RKO (cell line): Measurements from ENCODE around the gene NHSL2.
A peak's percentile ranks its signal among the peaks of the same experiment; 100 is the strongest.
"Not testable (repeated sequence)": the region's sequence is repeated elsewhere in the genome, so short reads cannot be mapped to it uniquely, and the experiment has no call there.

Source experiments
- DNase-seq: peaks from one replicate; pipeline ENCODE4 v3.0.0-alpha.2; 2016; ENCODE audit warnings: low spot score

NHSL2 gene

DNA sequence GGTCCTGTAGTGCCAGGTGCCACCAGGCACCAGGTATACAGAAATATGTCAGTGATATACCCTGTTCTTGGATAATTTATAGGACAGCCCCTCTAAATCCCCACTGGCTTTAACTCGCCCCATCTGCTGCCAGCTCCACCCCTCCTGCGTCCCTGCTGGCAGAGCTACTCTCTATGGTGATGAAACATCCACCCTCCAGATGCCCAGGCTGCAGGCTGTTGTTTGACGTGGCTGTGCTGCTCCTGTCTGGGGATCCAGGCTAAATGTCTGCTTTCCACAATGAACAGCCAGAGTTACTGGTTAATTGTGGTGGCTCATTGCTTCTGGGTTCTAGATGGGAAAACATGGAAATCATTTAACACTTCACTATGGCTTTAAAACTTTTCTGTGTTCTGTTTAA lies 12.9 kb downstream of the NHSL2 start:
- no peak for DNase-seq

DNA sequence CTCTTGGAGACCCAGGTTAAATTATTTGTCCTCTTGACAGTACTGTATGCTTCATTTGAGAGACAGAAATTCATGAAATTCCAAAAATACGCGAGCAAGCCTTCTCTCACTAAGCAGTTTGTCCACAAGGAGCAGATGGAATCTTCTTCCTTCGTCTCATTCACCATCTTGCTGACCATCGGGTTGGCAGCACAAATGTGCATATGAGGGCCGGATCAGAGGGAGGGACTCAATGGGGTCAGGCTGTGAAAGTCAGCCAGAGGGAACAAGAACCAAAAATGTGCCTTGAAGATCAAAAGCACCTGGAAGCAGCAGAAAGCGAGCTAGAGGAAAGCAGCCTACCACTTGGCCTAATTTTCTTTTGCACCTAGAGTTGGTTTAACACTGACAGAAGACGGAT lies 16.4 kb downstream of the NHSL2 start:
- DNase-seq, result no peak

DNA sequence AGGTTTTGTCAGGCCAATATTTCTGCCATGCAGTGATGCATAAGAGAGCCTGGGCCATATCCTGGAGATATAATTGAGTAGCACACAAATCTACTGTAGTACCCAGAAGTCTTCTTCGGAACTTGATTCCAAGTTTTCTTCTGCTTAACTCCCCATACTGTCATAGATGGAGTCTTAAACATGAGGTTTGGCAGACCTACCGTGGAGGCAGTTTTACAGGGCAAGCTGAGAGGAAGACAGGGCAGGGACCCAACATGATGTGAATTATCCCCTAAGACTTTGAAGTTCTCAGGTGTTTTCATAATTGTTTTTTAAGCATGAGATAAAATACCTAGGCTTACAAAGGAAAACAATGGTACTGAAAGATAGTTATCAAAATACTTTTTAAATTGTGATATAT lies 18.2 kb downstream of the NHSL2 start:
- DNase-seq, result no peak

DNA sequence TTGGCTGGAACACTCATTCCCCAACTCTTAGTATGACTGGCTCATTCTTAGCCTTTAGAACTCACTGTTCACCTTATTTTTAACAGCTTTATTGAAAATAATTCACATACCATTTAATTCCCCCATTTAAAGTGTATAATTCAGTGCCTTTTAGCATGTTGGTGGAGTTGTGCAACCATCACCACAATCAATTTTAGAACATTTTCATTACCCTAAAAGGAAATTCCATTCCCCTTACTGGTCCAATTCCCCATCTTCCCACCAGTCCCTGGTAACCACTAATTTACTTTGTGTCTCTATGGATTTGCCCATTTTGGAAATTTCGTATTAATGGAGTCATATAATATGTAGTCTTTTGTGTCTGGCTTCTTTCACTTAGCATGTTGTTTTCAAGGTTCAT lies 19.7 kb downstream of the NHSL2 start:
- no peak for DNase-seq

GRCh38 chrX:71935476-71935875 lies 24.8 kb downstream of the NHSL2 start:
- DNase-seq, result no peak

DNA sequence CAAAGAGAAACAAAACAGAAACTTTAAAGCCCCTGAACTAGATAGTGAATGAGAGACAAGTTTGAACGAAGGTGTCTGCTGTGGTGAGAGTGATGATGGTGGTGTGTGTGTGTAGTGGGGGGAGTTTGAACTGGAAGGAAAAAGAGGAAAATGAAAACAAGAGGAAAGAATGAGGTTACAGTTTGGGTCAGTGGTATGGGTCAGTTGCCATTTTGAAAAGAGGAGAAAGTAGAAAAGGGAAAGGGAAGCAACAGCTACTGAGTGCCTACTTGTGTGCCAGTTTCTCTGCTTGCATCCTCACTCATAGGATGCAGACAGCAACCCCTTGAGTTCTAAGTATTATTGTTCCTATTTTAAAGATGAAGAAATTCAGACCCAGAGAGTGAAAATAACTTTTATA lies 26.0 kb downstream of the NHSL2 start:
- no peak for DNase-seq

DNA sequence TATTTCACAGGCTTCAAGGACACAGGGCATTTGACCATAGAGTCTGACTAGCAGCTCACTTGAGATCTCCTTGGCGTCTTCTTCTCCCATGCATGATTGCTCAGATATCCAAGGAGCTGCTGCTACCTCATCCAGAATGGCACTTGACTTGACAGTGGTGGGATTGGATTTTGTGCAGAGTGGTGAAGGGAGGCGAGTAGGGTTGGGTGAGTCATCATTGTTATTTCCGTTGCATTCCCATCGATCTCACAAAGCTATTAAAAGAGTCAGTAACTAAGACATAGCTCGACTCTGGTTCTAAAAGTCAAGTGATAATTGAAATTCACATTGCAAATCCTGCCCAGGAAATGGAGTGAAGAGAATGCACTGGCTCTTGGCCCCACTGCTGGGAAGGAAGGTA lies 27.7 kb downstream of the NHSL2 start:
- no peak for DNase-seq

DNA sequence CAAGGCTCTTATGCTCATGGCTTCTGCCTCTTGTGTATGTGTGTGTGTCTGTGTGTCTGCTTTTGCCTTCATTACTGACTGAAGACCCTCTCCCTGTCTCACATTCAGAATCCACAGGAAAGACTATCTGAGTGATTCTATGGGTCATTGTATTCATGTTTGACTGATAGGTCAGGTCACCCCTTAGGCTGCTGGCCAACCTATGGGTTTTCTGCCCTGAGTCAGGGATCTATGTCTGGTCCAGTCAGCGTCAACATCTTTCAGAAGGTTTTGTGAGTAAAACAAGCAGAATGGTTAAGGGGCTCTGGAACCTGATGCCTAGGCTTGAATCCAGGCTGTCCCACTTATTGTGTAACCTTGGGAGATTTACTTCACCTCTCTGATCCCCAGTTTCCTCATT lies 30.5 kb downstream of the NHSL2 start:
- DNase-seq, result no peak

GRCh38 chrX:71941776-71942175 lies 31.1 kb downstream of the NHSL2 start:
- DNase-seq, result peak; percentile 16

GRCh38 chrX:71944369-71944768 lies 33.7 kb downstream of the NHSL2 start:
- no peak for DNase-seq

GRCh38 chrX:71945237-71945805 lies 34.7 kb downstream of the NHSL2 start:
- DNase-seq, result no peak

GRCh38 chrX:71949363-71949762 lies 38.7 kb downstream of the NHSL2 start:
- no peak for DNase-seq

GRCh38 chrX:71949844-71950445 lies 39.3 kb downstream of the NHSL2 start:
- DNase-seq, result no peak

- DNase-seq, result no peak
Observed at GRCh38 chrX:71953391-71953790, 42.7 kb downstream of the NHSL2 start.

- no peak for DNase-seq
Observed at GRCh38 chrX:71953946-71954345, 43.3 kb downstream of the NHSL2 start.

- no peak for DNase-seq
Observed at GRCh38 chrX:71954458-71954857, 43.8 kb downstream of the NHSL2 start.

DNA sequence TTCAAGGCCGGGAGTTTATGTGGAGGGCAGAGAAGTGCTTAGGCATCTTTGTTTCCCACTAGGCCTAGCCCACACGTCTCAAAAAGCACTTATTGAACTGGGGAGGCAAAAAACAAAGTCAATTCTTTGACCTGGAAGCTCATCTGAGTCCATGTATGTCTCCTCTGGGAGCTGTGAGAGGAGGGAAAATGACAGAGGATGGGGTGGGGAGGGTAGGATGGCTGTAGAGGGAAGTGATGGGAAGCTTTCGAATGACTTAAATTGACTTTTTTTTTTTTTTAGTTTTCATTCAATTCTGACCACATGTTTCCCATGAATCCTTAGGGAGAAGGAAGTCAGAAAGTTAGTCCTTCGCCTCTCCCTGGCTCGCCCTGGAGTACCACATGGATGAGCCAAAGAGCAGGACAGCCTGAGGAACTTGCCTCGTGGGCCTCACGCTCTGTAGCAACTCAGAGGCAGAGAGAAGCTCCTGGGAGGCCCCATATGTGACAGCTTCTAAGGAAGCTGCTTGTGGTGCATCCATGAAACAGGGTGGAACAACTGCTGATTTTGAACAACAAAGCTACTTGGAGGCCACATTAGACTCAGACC lies 45.0 kb downstream of the NHSL2 start:
- no peak for DNase-seq

- DNase-seq, result no peak
Observed at GRCh38 chrX:71958281-71958675, 47.6 kb downstream of the NHSL2 start.

GRCh38 chrX:71964184-71964583 lies 53.5 kb downstream of the NHSL2 start:
- not testable (repeated sequence) for DNase-seq

- no peak for DNase-seq
Observed at GRCh38 chrX:71974916-71975315, 64.3 kb downstream of the NHSL2 start.

DNA sequence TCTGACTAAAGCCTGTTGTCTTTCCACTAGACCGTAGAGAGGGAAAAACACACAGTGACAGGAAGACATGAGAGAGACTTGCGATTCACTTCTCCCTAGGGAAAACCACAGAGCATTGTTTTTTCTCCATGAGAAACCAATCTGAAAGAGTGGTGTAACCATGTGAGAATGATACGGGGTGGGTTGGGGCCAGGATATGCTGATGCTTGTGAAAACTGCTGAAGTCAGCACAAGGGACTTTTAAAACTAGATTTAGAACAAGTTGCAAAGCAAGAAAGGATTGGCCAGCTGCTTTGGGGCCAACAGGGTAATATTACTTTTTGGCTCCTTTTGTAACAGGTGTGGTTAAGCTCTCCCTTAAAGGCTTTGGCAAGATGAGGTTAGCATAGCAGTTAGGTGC lies 66.1 kb downstream of the NHSL2 start:
- no peak for DNase-seq

DNA sequence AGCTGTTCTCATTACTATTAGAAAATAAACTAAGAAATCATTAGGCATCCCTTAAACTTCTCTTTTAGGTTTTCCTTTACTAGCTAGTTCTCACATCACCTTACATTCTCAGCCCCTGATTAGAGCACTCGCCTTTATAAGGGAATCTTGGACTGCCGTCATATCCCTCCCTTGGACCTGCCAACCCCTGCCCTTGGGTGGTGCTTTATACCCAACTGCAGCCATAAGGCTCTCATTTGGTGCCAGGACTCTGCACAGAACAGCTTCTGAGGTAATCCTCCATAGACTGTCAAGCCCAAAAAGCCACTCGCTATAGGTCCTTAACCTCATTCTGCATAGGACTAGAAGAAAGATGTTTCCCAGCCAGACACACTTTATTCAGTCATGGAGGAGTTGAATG lies 67.5 kb downstream of the NHSL2 start:
- DNase-seq, result no peak

DNA sequence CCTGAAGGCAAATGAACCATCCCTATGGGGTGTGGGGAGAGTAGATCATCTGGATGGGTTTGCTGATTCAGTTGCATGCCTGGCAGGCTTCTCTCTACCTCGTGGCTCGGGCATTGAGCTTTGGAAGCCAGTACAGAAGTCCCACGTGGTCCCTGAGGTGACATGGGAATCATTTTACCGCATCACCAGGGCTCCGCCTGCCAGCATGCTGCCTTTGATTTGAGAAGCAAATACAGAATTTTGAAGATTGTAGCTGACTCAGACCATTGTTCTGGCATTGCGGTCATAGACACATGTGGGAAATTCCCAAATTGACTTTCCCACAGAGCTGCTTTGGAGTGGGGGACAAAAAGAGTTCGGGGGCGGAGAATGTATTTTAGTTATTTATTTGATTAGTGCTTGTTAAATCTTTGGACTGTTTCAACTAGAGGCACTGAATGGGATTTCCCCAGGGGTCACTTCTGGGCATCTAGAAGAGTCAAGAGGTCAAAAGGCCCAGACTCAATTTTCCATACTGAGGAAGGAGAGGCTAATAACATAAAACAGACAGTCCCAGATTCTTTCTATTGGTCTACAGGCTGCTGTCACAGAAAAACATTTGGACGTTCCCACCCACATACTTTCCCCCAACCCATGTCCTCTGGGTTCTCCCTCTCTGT lies 79.3 kb downstream of the NHSL2 start:
- DNase-seq, result no peak

DNA sequence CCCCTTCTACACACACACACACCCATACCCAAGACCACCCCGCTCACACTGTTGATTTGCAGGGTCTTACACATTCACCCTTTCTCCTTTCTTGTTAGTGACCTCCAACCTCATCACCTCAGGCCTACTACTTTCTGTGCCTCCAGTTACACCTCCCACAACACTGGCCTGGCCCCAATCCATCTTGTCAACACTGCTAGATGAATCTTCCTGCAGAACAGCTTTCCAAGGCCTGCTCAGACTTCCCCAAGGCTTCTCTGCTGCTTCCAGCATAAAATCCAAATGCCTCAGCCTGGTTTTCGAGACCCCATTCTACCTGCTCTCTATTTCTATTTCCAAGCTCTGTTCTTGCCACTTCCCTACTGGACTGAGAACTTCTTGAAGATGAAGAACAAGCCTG lies 79.9 kb downstream of the NHSL2 start:
- no peak for DNase-seq
